ENCODE measurements around the gene TTC13. TPM values are rescaled to one million over a fixed set of nuclear protein-coding genes. Genes with fewer than 3 reads are reported as not detected.

Gene TTC13
- total and polyA plus RNA-seq, 2 of the 4 experiments (the other 2 are of a cell fraction), result 6.1 to 9.1 TPM

DNA sequence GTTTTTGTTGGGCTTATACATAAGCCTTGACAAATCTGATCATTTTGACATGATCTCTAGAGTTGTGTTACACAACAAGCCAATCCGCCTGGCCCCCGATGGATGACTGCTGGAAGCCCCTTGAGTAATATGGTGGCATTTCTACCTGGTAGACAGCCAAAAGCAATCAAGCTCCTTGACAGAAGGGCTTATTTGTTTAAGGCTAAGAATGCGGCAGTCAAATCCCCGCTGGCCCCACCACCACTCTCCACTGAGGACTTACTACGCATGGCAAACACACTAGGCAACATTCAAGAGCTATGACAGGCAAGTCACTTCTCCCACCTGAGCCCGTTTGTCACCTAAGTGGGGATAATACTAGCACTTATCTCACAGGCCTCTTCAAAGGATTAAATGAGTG, 77.0 kb downstream of the TTC13 start:
- Histone ChIP-seq H3K18ac (ENCODE audit: low read depth, low read length) (no peak overlapping the region; the same call in 1 of the 2 replicates), H3K9me1 (ENCODE audit: insufficient read depth, low read length) (no peaks in the 10 kb centered on the region; the same call in 1 of the 2 replicates), H3K4me2 (ENCODE audit: low read depth, low read length) (no peak overlapping the region), H2AK9ac (replicated peaks; ENCODE audit: low read depth, low read length, poor library complexity) (peak overlapping the region; percentile 31), H3K4me3 (ENCODE audit: insufficient read depth, low read depth, low read length) (no peak overlapping the region), H3K27ac (ENCODE audit: insufficient read depth, low read length) (no peak overlapping the region), H4K20me1 (ENCODE audit: insufficient read depth, low read length) (no peaks in the 10 kb centered on the region), H2BK15ac (ENCODE audit: low read depth, low read length) (peak overlapping the region; percentile 50; the same call in 1 of the 3 replicates), H3K36me3 (ENCODE audit: control insufficient read depth, insufficient read depth, low read length) (no peaks in the 10 kb centered on the region), H3K9me3 (ENCODE audit: control insufficient read depth, insufficient read depth, low read length) (no peaks in the 10 kb centered on the region), H3K4ac (ENCODE audit: low read depth, low read length) (peak overlapping the region; percentile 46; the same call in 1 of the 2 replicates), H3K14ac (replicated peaks; ENCODE audit: low read depth, low read length) (0 out of 2 replicates have a peak overlapping the region, but pooled peaks have one; percentile 28), H2BK5ac (ENCODE audit: low read depth, low read length, poor library complexity, severe bottlenecking) (no peak overlapping the region), H2AFZ (replicated peaks; ENCODE audit: low read length, poor library complexity) (peak overlapping the region; percentile 25), H3K27me3 (ENCODE audit: control insufficient read depth, insufficient read depth, low read length) (no peaks in the 10 kb centered on the region), H2BK20ac (ENCODE audit: low read depth, low read length) (peak overlapping the region; percentile 52), H3K9ac (ENCODE audit: low read depth, low read length) (no peak overlapping the region), H2BK120ac (ENCODE audit: low read depth, low read length) (peak overlapping the region; percentile 61; the same call in 1 of the 2 replicates), H2AK5ac (ENCODE audit: low read depth, low read length) (peak overlapping the region; percentile 52; the same call in 1 of the 2 replicates), H3K56ac (ENCODE audit: extremely low read depth, insufficient read depth, low read length) (no peak overlapping the region), H4K5ac (ENCODE audit: low read depth, low read length) (no peak overlapping the region), H3K4me1 (ENCODE audit: control insufficient read depth, insufficient read depth, low read length) (peaks cover 12% of the 10 kb centered on the region), H3K79me1 (ENCODE audit: low read depth in 1 of 2, low read length in 2 of 2) (no peaks in the 10 kb centered on the region), H4K8ac (ENCODE audit: low read depth in 2 of 2, low read length in 2 of 2) (no peak overlapping the region; a peak in 1 of 4 replicates), H3K23ac (ENCODE audit: low read depth, low read length) (no peak overlapping the region), H4K91ac (ENCODE audit: insufficient read depth, low read depth, low read length) (peak overlapping the region; percentile 75)
- DNase-seq (no peak), ATAC-seq (ENCODE audit: low read depth) (no peak)
- dilution Hi-C loops (cut with HindIII; ENCODE audit: low sequenced_read_pairs, unreplicated experiment), result no loop called here
- in situ Hi-C loops (cut with MboI; ENCODE audit: low sequenced_read_pairs), result no loop called here
- WGBS, 2 experiments (ENCODE audit: extremely low coverage in 2 of 2, insufficient read length in 1 of 2), result 67% methylated on average over 1 of the region's 6 CpGs; no CpG with 5 or more reads in 1 of the 2 experiments
- ChIA-PET POLR2A (ENCODE audit: unreplicated experiment) (no interaction called here), CTCF (no interaction called here)
- BruUV-seq (replicated peaks), result no TSS peak
- TF ChIP-seq NFE2L2 (IDR thresholded peaks at IDR 0.05; ENCODE audit: low read depth, low read length) (no peak), RAD21 (IDR thresholded peaks at IDR 0.05; ENCODE audit: low read length) (no peak), SMC3 (IDR thresholded peaks at IDR 0.05; ENCODE audit: low read depth, low read length) (no peak)
- intact Hi-C loops (cut with micrococcal nuclease), result no loop called here
